Fibroblast of pulmonary artery (primary cell): ENCODE measurements around the gene FLT1.

Experiments used
- DNase-seq: peaks from one replicate; pipeline ENCODE4 v3.0.0-alpha.2; 2010; ENCODE audit warnings: low read depth
- H3K4me3 ChIP-seq: replicated peaks from 2 replicates; pipeline ENCODE4 v1.5.1; 2011; ENCODE audit warnings: low read depth, mild to moderate bottlenecking, control low read depth, low read length, moderate library complexity
- CTCF ChIP-seq: IDR thresholded peaks from 2 replicates; pipeline ENCODE4 v1.5.1; 2011; ENCODE audit warnings: mild to moderate bottlenecking, control low read depth, low read length, inconsistent platforms; ENCODE audit errors: missing control alignments

FLT1 gene

GRCh38 chr13:28401303-28402056, 93.4 kb downstream of the FLT1 start:
- H3K4me3 ChIP-seq: peak overlapping the region; percentile 24
- DNase-seq: peak; percentile 92
- no peak for TF ChIP-seq CTCF

DNA sequence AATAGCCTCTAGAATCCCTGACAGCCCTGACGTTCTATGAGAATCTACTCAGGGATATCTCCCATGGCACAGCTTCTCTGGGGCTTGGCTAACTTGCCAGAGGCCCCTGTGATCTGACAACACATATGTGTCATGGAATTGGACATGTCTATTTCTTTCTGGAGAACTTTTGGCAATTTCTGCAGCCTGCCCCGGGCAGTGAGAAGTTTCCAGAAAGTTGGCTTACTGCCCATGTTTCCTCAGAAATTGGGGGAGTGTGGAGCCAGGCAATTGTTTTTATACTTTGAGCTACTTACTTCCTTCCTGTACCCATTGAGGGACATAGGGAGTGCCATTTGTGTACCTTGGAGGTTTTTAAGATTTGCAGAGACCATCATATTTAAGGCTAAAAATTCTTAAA, 98.9 kb downstream of the FLT1 start:
- no peak for TF ChIP-seq CTCF
- no peak overlapping the region for H3K4me3 ChIP-seq
- peak; percentile 53 for DNase-seq

GRCh38 chr13:28394422-28394821, 100.5 kb downstream of the FLT1 start:
- no peak overlapping the region for H3K4me3 ChIP-seq
- peak; percentile 30 for DNase-seq
- TF ChIP-seq CTCF: no peak

DNA sequence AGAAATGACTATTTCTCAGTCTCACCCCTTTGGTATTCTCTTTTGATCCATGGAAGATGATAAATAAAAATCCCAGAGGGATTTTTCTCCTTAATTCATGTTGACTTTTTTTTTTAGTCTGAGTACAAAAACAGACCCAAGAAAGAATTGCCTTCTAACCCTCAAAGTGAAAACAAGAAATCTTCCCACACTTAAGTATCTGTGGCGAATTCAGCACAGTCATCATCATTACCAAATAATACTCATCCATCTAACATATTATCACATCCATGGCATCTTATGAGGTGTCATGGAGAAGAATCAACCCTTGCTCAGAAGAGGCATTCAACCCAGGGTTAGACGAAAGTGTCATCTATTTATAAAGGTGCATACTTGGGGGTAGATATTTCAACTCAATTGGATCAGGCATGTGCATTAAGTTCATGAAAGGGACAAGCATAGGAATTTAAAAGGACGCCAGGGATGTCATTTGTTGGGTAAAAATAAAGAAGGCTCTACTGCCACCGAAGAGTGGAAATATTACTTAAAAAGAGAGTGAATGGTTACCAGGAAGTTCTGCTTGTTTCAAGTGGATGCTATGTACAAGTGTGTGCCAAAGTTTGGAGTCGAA, 101.9 kb downstream of the FLT1 start:
- no peak for TF ChIP-seq CTCF
- H3K4me3 ChIP-seq: no peak overlapping the region
- no peak for DNase-seq

DNA sequence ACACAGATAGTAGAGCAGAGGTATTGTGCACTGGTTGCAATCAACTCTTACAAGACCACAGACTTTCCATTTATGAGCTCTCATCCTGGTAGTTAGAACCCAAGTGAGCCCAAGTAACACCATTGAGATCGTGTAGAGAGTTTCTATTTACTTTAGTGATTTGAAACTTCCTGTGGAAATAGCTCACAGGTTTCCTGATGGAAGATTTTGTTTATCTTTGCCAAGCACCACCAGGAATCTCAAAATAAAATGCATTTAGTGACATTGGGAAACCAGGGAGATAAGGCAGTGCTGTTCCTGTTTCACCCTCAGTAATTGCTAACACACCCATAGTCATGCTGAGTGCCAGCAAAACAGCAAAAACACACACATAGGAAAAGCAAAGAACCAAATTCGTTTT, 102.5 kb downstream of the FLT1 start:
- TF ChIP-seq CTCF: no peak
- no peak overlapping the region for H3K4me3 ChIP-seq
- DNase-seq: peak; percentile 44

- TF ChIP-seq CTCF: no peak
- no peak overlapping the region for H3K4me3 ChIP-seq
- no peak for DNase-seq
These were observed 107.0 kb downstream of the FLT1 start for GRCh38 chr13:28387740-28388501.
